Spleen (tissue), 7 donors: ENCODE results near the gene SRPRB.

Experiments
- POLR2AphosphoS5 ChIP-seq, 3 donors: sonication (generic); formaldehyde crosslinking; IDR thresholded peaks; one replicate each; pipeline ENCODE4 v1.5.1; 2017; ENCODE audit warnings: antibody characterized with exemption in 3 of 3
- TF ChIP-seq, protein P1 (sequence below), 11 experiments: fragments of 200-600 bp in 7 of 11; fragments of 450-650 bp in 4 of 11; sonication (generic) in 4 of 11; IDR thresholded peaks in 8 of 11; conservative IDR thresholded peaks in 3 of 11; 1 replicate in 7 of 11; 2 replicates in 4 of 11; pipeline versions ENCODE4 v1.4.0 to v1.8.0; 2016 to 2021; ENCODE audit warnings: antibody characterized with exemption in 11 of 11, inconsistent platforms in 4 of 11, mild to moderate bottlenecking in 1 of 11
- donor health status: DM: no; HTN: no; CAD: no; lungs with moderate emphysema.
- donor health status: DM: no; HTN: no; CAD: no.
- donor health status: DM: no; HTN: no; CAD: no.

DNA sequence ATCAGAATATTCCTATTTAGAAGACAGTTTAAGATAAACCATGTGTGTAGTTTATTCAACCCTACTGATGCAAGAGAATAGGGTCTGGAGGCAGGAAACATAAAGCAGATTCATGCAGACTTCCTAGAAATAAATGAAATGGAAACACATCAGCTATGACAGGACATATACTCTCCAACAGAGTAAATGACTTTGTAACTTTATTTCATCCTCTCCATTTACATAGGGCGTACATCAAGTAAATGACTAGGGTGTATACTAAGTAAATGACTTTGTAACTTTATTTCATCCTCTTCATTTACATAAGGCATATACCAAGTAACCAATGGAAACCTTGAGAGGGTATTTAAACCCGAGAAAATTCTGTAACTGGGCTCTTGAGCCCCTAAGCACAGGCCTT lies 17.6 kb upstream of the SRPRB start:
- TF ChIP-seq POLR2AphosphoS5 (IDR thresholded peaks at IDR 0.05), result no peak
- TF ChIP-seq, protein P1, sequence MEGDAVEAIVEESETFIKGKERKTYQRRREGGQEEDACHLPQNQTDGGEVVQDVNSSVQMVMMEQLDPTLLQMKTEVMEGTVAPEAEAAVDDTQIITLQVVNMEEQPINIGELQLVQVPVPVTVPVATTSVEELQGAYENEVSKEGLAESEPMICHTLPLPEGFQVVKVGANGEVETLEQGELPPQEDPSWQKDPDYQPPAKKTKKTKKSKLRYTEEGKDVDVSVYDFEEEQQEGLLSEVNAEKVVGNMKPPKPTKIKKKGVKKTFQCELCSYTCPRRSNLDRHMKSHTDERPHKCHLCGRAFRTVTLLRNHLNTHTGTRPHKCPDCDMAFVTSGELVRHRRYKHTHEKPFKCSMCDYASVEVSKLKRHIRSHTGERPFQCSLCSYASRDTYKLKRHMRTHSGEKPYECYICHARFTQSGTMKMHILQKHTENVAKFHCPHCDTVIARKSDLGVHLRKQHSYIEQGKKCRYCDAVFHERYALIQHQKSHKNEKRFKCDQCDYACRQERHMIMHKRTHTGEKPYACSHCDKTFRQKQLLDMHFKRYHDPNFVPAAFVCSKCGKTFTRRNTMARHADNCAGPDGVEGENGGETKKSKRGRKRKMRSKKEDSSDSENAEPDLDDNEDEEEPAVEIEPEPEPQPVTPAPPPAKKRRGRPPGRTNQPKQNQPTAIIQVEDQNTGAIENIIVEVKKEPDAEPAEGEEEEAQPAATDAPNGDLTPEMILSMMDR (IDR thresholded peaks at IDR 0.05 in 8 of 11, conservative IDR thresholded peaks at IDR 0.05 in 3 of 11), result no peak
